Lower lobe of right lung (tissue), 2 donors: Measurements from ENCODE around the gene ZSCAN22. TPM values are rescaled to one million over a fixed set of nuclear protein-coding genes. Genes with fewer than 3 reads are reported as not detected.

Experiments used
- ATAC-seq, 2 donors: fragments of 200-7000 bp; cut with Tn5 transposase; one replicate each; pipeline ENCODE4 v1.9.1; 2020 to 2022; ENCODE audit warnings: mild to moderate bottlenecking in 2 of 2, moderate library complexity in 2 of 2
- DNase-seq: peaks from one replicate; pipeline ENCODE4 v3.0.0-alpha.2; 2020
- H3K27ac ChIP-seq: fragments of 200-600 bp; one replicate; pipeline ENCODE4 v1.8.0; 2022
- H3K27me3 ChIP-seq: fragments of 200-600 bp; one replicate; pipeline ENCODE4 v1.8.0; 2022; ENCODE audit warnings: low read depth
- H3K36me3 ChIP-seq: fragments of 200-600 bp; one replicate; pipeline ENCODE4 v1.8.0; 2022; ENCODE audit warnings: mild to moderate bottlenecking
- H3K4me1 ChIP-seq: fragments of 200-600 bp; one replicate; pipeline ENCODE4 v1.8.0; 2022
- H3K4me3 ChIP-seq: fragments of 200-600 bp; one replicate; pipeline ENCODE4 v1.8.0; 2022; ENCODE audit warnings: mild to moderate bottlenecking
- H3K9me3 ChIP-seq: fragments of 200-600 bp; one replicate; pipeline ENCODE4 v1.8.0; 2022
- intact Hi-C: fragments of 100-400 bp; cut with DNase I; formaldehyde crosslinking; loops from one replicate; pipeline ENCODE4 v1.11.0; 2022
- total RNA-seq: library from RNA; stranded (reverse); fragmentation: NEBNext Ultra II Directional; extraction: Animal tissue kit (Norgen Biotek cat#: 25700); gene quantifications from one replicate; pipeline ENCODE4 v1.2.1, GENCODE V29; 2021
- TF ChIP-seq, protein P1 (sequence below): fragments of 200-600 bp; IDR thresholded peaks from one replicate; pipeline ENCODE4 v1.8.0; 2022; ENCODE audit warnings: antibody characterized with exemption, mild to moderate bottlenecking
- donor health status: DM: no; HTN: yes; CAD: no; lungs with severe emphysema.

Gene ZSCAN22
- total RNA-seq, 1 donor from 2014 or later, result 3.6 TPM

DNA sequence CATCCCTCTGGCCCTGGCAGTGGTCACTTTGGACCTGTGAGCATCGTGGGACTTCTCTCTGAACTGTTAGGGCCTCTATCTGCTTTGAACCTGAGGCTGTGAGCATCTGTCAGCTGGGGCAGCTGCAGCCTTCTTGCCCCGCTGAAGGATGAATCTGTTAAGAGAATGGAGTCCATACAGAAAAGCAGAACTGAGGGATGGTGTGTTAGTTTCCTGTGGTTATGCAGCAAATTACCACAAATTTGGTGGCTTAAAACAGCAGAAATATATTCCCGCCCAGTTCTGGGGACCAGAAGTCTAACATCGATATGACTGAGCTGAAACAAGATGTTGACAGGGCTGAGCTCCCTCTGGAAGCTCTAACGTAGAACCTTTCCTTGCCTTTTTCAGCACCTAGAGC lies 37.4 kb downstream of the ZSCAN22 start:
- no peak for ATAC-seq
- H3K4me3 ChIP-seq, result peak overlapping the region; percentile 1
- intact Hi-C loops, result no loop called here

DNA sequence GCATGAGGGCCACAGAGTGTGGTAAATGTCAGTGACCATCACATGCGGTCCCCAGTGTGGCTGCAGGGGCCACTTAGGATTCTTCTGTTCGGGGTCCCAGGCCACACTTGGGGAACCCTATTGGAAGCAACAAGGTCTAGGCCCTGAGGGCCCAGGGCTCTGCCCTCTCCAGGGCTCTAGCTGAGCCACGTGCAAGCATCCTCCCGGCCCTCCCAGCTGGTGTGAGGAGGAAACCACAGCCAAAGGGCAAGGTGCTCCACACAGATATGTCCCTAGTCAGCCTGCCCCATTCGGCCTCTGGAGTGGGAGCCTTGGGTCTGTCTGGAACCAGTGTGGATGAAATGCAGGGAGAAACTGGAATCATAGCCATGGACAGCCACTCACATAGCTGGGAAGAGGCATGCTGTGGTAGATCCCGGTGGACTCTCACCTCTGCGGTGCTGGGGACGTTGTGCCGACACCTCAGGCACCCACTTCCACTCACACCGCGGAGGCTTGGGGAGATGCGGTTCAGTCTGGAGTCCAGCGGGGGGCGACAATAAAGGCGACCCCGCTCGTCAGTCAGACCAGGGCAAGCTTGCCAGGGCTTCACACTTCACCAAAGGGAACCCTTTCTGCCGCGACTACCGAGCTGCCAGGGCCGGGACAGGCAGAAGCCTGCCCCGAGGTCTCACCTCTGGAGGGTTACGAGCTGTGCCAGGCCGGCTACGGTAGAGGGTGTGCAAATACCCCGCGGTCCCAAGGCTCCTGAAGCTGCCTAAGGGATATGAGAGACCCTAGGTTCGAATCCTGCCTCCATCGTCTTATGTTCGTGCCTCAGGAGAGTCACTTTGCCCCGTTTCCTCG lies 40.0 kb downstream of the ZSCAN22 start:
- peak; percentile 31 for DNase-seq

More for the DNA sequence above, 37.4 kb downstream of the ZSCAN22 start:
- peaks cover 10% of the 10 kb centered on the region for H3K4me1 ChIP-seq
- H3K27ac ChIP-seq, result no peak overlapping the region
- DNase-seq, result no peak
- H3K27me3 ChIP-seq, result peaks cover 7% of the 10 kb centered on the region
- no peaks in the 10 kb centered on the region for H3K36me3 ChIP-seq
- TF ChIP-seq, protein P1, sequence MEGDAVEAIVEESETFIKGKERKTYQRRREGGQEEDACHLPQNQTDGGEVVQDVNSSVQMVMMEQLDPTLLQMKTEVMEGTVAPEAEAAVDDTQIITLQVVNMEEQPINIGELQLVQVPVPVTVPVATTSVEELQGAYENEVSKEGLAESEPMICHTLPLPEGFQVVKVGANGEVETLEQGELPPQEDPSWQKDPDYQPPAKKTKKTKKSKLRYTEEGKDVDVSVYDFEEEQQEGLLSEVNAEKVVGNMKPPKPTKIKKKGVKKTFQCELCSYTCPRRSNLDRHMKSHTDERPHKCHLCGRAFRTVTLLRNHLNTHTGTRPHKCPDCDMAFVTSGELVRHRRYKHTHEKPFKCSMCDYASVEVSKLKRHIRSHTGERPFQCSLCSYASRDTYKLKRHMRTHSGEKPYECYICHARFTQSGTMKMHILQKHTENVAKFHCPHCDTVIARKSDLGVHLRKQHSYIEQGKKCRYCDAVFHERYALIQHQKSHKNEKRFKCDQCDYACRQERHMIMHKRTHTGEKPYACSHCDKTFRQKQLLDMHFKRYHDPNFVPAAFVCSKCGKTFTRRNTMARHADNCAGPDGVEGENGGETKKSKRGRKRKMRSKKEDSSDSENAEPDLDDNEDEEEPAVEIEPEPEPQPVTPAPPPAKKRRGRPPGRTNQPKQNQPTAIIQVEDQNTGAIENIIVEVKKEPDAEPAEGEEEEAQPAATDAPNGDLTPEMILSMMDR, result no peak
- no peaks in the 10 kb centered on the region for H3K9me3 ChIP-seq

DNA sequence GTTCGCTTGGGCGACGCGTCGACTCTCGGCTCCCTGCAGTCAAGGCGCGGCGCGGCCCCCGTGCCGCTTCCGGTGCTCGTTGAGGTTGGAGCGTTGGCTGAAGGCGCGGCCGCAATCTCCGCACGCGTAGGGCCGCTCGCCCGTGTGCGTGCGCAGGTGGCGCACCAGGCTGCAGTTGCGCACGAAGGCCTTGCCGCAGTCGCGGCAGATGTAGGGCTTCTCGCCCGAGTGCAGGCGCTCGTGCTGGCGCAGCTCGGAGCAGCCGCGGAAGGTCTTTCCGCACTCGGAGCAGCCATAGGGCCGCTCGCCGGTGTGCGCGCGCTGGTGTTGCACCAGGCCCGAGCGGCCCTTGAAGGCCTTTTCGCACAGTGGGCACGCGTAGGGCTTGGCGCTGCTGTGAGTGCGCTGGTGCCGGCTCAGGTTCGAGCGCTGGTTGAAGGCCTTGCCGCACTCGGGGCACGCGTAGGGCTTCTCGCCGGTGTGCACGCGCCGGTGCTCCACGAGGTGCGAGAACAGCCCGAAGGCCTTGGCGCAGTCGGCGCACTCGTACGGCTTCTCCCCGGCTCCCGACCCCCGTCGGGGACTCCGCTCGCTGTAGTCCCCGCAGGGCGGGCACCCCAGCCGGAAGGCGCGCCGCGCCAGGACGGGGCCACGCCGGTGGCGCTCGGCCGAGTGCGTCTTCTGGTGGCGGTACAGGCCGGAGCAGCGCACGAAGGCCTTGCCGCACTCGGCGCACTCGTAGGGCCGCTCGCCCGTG lies 41.1 kb downstream of the ZSCAN22 start:
- DNase-seq, result no peak
- ATAC-seq, result no peak
- TF ChIP-seq, protein P1, result no peak
- H3K4me1 ChIP-seq, result peaks cover 5% of the 10 kb centered on the region
- H3K9me3 ChIP-seq, result no peaks in the 10 kb centered on the region
- H3K36me3 ChIP-seq, result no peaks in the 10 kb centered on the region
- no peak overlapping the region for H3K27ac ChIP-seq
- H3K27me3 ChIP-seq, result peaks cover 7% of the 10 kb centered on the region
- H3K4me3 ChIP-seq, result no peak overlapping the region
- intact Hi-C loops, result no loop called here

More for the DNA sequence above, 40.0 kb downstream of the ZSCAN22 start:
- peaks cover 2% of the 10 kb centered on the region for H3K4me1 ChIP-seq
- H3K9me3 ChIP-seq, result no peaks in the 10 kb centered on the region
- TF ChIP-seq, protein P1, result no peak
- intact Hi-C loops, result no loop called here
- no peaks in the 10 kb centered on the region for H3K36me3 ChIP-seq
- no peak overlapping the region for H3K4me3 ChIP-seq
- no peak overlapping the region for H3K27ac ChIP-seq
- no peak for ATAC-seq
- peaks cover 7% of the 10 kb centered on the region for H3K27me3 ChIP-seq

DNA sequence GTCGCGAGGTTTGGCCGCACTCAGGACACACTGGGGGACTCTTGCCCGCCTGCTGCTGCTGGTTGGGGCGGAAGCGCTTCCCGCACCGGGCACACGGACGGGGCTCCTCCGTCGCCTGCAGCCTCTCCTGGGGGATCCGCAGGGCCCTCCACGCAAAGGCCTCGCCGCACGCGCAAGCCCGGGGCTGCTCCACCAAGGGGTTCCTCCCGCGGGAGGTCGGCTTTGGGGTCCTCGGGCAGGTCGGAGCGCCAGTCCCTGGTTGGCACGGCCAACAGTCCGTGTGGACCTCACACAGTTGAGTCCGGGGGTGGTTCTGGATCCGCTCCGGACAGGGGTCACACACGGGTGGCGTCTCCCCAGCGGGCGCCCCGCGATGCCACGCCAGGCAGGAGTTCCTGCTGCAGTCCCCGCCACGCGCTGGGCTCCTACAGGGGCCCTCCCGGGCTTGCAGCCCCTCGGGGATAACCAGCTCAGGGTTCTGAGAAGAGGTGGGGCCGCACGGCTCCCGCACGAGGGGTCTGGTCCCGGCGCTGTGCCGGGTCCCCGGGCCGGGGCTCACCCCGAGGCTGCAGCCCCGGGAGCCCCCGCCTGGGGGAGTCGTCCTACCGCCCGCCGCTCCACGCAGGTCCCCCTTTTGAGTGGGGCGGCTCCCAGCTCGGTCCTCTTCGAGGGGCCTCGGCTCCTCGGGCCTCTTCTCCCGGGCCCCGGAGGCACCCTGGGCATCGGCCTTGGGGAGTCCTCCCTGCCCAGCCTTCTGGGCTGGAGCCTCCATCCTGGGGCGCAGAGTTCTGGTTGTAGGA lies 42.0 kb downstream of the ZSCAN22 start:
- intact Hi-C loops, result no loop called here
- DNase-seq, result no peak

More for the DNA sequence above, 42.0 kb downstream of the ZSCAN22 start:
- Histone ChIP-seq H3K27me3 (peaks cover 7% of the 10 kb centered on the region), H3K27ac (no peak overlapping the region), H3K4me1 (peaks cover 12% of the 10 kb centered on the region), H3K4me3 (no peak overlapping the region), H3K36me3 (no peaks in the 10 kb centered on the region), H3K9me3 (no peaks in the 10 kb centered on the region)
- TF ChIP-seq, protein P1, result no peak
- ATAC-seq, result no peak
